EH (cell line): ENCODE results near the gene BOLA2B.
"Not testable (repeated sequence)": the region's sequence is repeated elsewhere in the genome, so short reads cannot be mapped to it uniquely, and the experiment has no call there.

Experiments
- DNase-seq: peaks from one replicate; pipeline ENCODE4 v3.0.0-alpha.2; 2015; ENCODE audit warnings: low read depth

The BOLA2B gene

GRCh38 chr16:30184096-30184890, 9.2 kb downstream of the BOLA2B start:
- DNase-seq, result no peak

- DNase-seq, result peak; percentile 77
These were observed 10.0 kb downstream of the BOLA2B start, which contains the start of gene CORO1A for GRCh38 chr16:30183233-30184095. TSS of gene CORO1A (plus strand) at chr16:30183602. CDS start at chr16:30185210, 1,608 bp downstream.

- no peak for DNase-seq
These were observed 12.7 kb downstream of the BOLA2B start for GRCh38 chr16:30180741-30181140.

- no peak for DNase-seq
These were observed 13.5 kb downstream of the BOLA2B start for GRCh38 chr16:30179931-30180330.

GRCh38 chr16:30179195-30179594, 14.3 kb downstream of the BOLA2B start:
- no peak for DNase-seq

GRCh38 chr16:30176876-30177275, 16.6 kb downstream of the BOLA2B start:
- DNase-seq, result not testable (repeated sequence)

GRCh38 chr16:30173054-30173453, 20.4 kb downstream of the BOLA2B start:
- DNase-seq, result no peak

- not testable (repeated sequence) for DNase-seq
These were observed 23.3 kb downstream of the BOLA2B start for GRCh38 chr16:30170145-30170544.

GRCh38 chr16:30169416-30169815, 24.1 kb downstream of the BOLA2B start:
- not testable (repeated sequence) for DNase-seq

GRCh38 chr16:30168746-30169145, 24.7 kb downstream of the BOLA2B start:
- not testable (repeated sequence) for DNase-seq

GRCh38 chr16:30166202-30166902, 27.1 kb downstream of the BOLA2B start:
- no peak for DNase-seq

- no peak for DNase-seq
These were observed 29.9 kb downstream of the BOLA2B start for GRCh38 chr16:30163538-30163937.

GRCh38 chr16:30157214-30157613, 36.3 kb downstream of the BOLA2B start:
- no peak for DNase-seq

- DNase-seq, result no peak
These were observed 38.3 kb downstream of the BOLA2B start for GRCh38 chr16:30155188-30155587.

- DNase-seq, result no peak
These were observed 40.9 kb downstream of the BOLA2B start for GRCh38 chr16:30152517-30152916.

- DNase-seq, result no peak
These were observed 42.4 kb downstream of the BOLA2B start for GRCh38 chr16:30151091-30151490.

- no peak for DNase-seq
These were observed 44.1 kb downstream of the BOLA2B start for GRCh38 chr16:30149250-30149930.

- no peak for DNase-seq
These were observed 45.5 kb downstream of the BOLA2B start for GRCh38 chr16:30147843-30148510.

GRCh38 chr16:30145657-30146056, 47.8 kb downstream of the BOLA2B start:
- DNase-seq, result no peak

- no peak for DNase-seq
These were observed 48.5 kb downstream of the BOLA2B start for GRCh38 chr16:30144917-30145316.

GRCh38 chr16:30144017-30144416, 49.4 kb downstream of the BOLA2B start:
- DNase-seq, result no peak
